CD4-positive, alpha-beta memory T cell (primary cell): Measurements from ENCODE around the gene BABAM2. TPM values are rescaled to one million over a fixed set of nuclear protein-coding genes. Genes with fewer than 3 reads are reported as not detected.

ENCODE experiments used
- CTCF ChIA-PET: fragments of 350-600 bp; sonication (Branson Sonifier 250); formaldehyde crosslinking; loops from one replicate; lab custom pipeline; 2021; ENCODE audit warnings: inconsistent platforms; ENCODE audit not compliant: partially characterized antibody; lab: Charles Lee
- POLR2A ChIA-PET: fragments of 350-600 bp; sonication (Branson Sonifier 250); formaldehyde crosslinking; loops from one replicate; lab custom pipeline; 2021; ENCODE audit not compliant: partially characterized antibody; lab: Charles Lee
- DNase-seq, 5 donors: peaks; one replicate each; pipeline versions ENCODE4 v3.0.0 to v3.0.0-alpha.2; 2020 to 2022; ENCODE audit warnings: mixed read lengths in 1 of 5
- H3K27ac ChIP-seq: one replicate; pipeline ENCODE4 v1.7.0; 2013; ENCODE audit warnings: low read depth, low read length
- H3K27me3 ChIP-seq: 2 replicates; pipeline ENCODE4 v1.7.0; 2013; ENCODE audit warnings: mild to moderate bottlenecking, low read length, moderate library complexity; ENCODE audit not compliant: insufficient read depth
- H3K36me3 ChIP-seq: 2 replicates; pipeline ENCODE4 v1.7.0; 2013; ENCODE audit warnings: mild to moderate bottlenecking, low read length, moderate library complexity; ENCODE audit not compliant: insufficient read depth
- H3K4me1 ChIP-seq: 2 replicates; pipeline ENCODE4 v1.7.0; 2013; ENCODE audit warnings: mild to moderate bottlenecking, low read length, moderate library complexity; ENCODE audit not compliant: insufficient read depth
- H3K4me3 ChIP-seq, 2 donors: one replicate each; pipeline ENCODE4 v1.7.0; 2013; ENCODE audit warnings: low read length in 2 of 2, mild to moderate bottlenecking in 1 of 2
- H3K9me3 ChIP-seq, 2 donors: one replicate each; pipeline ENCODE4 v1.7.0; 2013; ENCODE audit warnings: low read length in 2 of 2, control low read depth in 1 of 2; ENCODE audit not compliant: control insufficient read depth in 1 of 2
- H3K27ac Mint-ChIP-seq, 7 donors: one replicate each; pipeline ENCODE4 v1.8.0; 2020 to 2021; ENCODE audit warnings: mixed read lengths in 7 of 7, mild to moderate bottlenecking in 6 of 7, inconsistent platforms in 3 of 7, moderate library complexity in 3 of 7
- H3K27me3 Mint-ChIP-seq, 2 donors: one replicate each; pipeline ENCODE4 v1.8.0; 2020 to 2021; ENCODE audit warnings: mixed read lengths in 2 of 2
- H3K36me3 Mint-ChIP-seq, 2 donors: one replicate each; pipeline ENCODE4 v1.8.0; 2020 to 2021; ENCODE audit warnings: mixed read lengths in 2 of 2, inconsistent platforms in 1 of 2, mild to moderate bottlenecking in 1 of 2
- H3K4me1 Mint-ChIP-seq, 4 donors: one replicate each; pipeline ENCODE4 v1.8.0; 2020 to 2021; ENCODE audit warnings: mixed read lengths in 4 of 4, mild to moderate bottlenecking in 1 of 4
- H3K4me3 Mint-ChIP-seq, 8 donors: one replicate each; pipeline ENCODE4 v1.8.0; 2020 to 2021; ENCODE audit warnings: mixed read lengths in 8 of 8, mild to moderate bottlenecking in 7 of 8, moderate library complexity in 6 of 8, inconsistent platforms in 3 of 8
- H3K9me3 Mint-ChIP-seq, 8 donors: one replicate each; pipeline ENCODE4 v1.8.0; 2020 to 2021; ENCODE audit warnings: mixed read lengths in 8 of 8, mild to moderate bottlenecking in 5 of 8, inconsistent platforms in 3 of 8, moderate library complexity in 1 of 8
- intact Hi-C: fragments of 100-400 bp; cut with micrococcal nuclease; formaldehyde crosslinking; loops from one replicate; pipeline ENCODE4 v1.15.1; 2023
- polyA plus RNA-seq, 2 donors: library from polyadenylated mRNA; unstranded; fragments of 300-500 nt; fragmentation: Illumina TruSeq; gene quantifications; one replicate each; pipeline ENCODE4 v1.2.3, GENCODE V29; 2021
- total RNA-seq, 2 experiments: library from RNA; stranded (reverse); gene quantifications; one replicate each; pipeline ENCODE4 v1.2.3, GENCODE V29; 2021

BABAM2 gene
- total and polyA plus RNA-seq, 4 experiments from 2014 or later, result 37.3 to 60.1 (median 48.2) TPM

- H3K27me3 ChIP-seq, result no peaks in the 10 kb centered on the region
- Mint-ChIP-seq H3K36me3 (peaks cover 3 to 29% of the 10 kb centered on the region in 2 donors), H3K27me3 (no peaks in the 10 kb centered on the region), H3K4me3 (no peak overlapping the region), H3K9me3 (no peaks in the 10 kb centered on the region), H3K4me1 (peaks cover 15 to 39% (median 22%) of the 10 kb centered on the region in 4 donors), H3K27ac (peak overlapping the region in 2 of 7 donors; percentile 12 to 17)
- no peak for DNase-seq
- H3K36me3 ChIP-seq, result no peaks in the 10 kb centered on the region
- H3K4me1 ChIP-seq, result peaks cover 30% of the 10 kb centered on the region
- no peak overlapping the region for H3K4me3 ChIP-seq
- intact Hi-C loops, result no loop called here
- ChIA-PET CTCF (no interaction called here), POLR2A (interaction anchor here (0.5 kb wide), 1 partner anchor 582 kb away, joined by 4 read pairs; no protein-coding TSS in a partner anchor)
- H3K27ac ChIP-seq, result no peak overlapping the region
- H3K9me3 ChIP-seq, result no peaks in the 10 kb centered on the region
Observed at GRCh38 chr2:28274911-28275685, 384.6 kb downstream of the BABAM2 start.

DNA sequence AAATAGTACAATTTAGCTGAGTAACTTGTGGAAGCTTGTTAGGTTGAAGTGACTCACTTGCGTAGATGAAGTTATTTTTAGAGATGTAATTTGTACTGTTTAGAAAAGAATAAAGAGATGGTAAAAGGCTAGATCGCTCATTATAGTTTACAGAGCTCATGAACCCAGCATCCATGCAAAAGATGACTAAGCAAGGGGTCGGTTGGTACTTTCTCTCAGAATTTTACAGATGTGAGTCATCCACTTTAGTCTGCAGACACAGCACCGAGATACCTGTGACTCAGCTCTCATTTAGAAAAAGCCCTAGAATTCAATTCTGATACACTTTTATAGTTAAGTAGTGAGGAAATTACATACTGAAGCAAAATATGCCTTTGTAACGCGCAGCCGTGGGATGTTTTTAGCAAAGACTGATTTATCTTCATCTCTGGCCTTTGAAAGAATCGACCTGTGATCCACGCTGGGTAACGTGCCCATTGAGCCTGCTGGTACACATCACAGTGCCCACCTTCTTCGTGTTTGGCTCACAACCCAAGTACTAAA lies 385.6 kb downstream of the BABAM2 start:
- Histone ChIP-seq H3K27ac (no peak overlapping the region), H3K27me3 (no peaks in the 10 kb centered on the region), H3K36me3 (no peaks in the 10 kb centered on the region), H3K4me1 (peaks cover 26% of the 10 kb centered on the region), H3K9me3 (no peaks in the 10 kb centered on the region), H3K4me3 (no peak overlapping the region)
- Mint-ChIP-seq H3K4me1 (peaks cover 11 to 31% (median 15%) of the 10 kb centered on the region in 4 donors), H3K9me3 (no peaks in the 10 kb centered on the region), H3K4me3 (no peak overlapping the region), H3K27ac (peak overlapping the region in 2 of 7 donors; percentile 25 to 46), H3K27me3 (no peaks in the 10 kb centered on the region), H3K36me3 (peaks cover 3 to 28% of the 10 kb centered on the region in 2 donors)
- DNase-seq, result no peak
- ChIA-PET POLR2A (no interaction called here), CTCF (no interaction called here)
- intact Hi-C loops, result no loop called here

- H3K36me3 Mint-ChIP-seq, result peaks cover 1 to 23% of the 10 kb centered on the region in 2 donors
- Histone ChIP-seq H3K27me3 (no peaks in the 10 kb centered on the region), H3K4me1 (peaks cover 19% of the 10 kb centered on the region), H3K36me3 (no peaks in the 10 kb centered on the region), H3K27ac (no peak overlapping the region), H3K4me3 (no peak overlapping the region), H3K9me3 (no peaks in the 10 kb centered on the region)
- DNase-seq, result no peak
- ChIA-PET POLR2A (no interaction called here), CTCF (no interaction called here)
- intact Hi-C loops, result no loop called here
- H3K4me1 Mint-ChIP-seq, result peaks cover 6 to 25% (median 10%) of the 10 kb centered on the region in 4 donors
- H3K27ac Mint-ChIP-seq, result no peak overlapping the region
- no peaks in the 10 kb centered on the region for H3K9me3 Mint-ChIP-seq
- H3K27me3 Mint-ChIP-seq, result no peaks in the 10 kb centered on the region
- H3K4me3 Mint-ChIP-seq, result no peak overlapping the region
Observed at GRCh38 chr2:28276807-28277206, 386.3 kb downstream of the BABAM2 start.

DNA sequence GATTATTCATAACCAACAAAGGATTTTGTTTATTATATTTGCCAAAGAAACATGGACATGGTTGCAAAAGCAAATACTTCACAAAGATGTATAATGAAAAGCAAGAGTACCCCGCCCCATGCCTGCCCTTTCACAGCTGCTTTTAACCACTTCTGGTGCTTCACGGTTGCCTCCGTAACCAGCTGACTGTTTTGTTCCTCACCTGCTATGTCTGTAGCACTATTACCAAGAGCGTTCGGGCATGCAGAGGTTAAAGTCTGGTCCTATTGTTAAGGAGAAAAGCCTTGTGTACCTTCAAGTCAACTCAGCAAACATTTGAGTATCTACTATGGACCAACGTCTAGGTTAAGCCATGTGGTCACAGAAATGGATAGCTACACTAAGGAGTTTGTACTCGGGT lies 386.9 kb downstream of the BABAM2 start:
- CTCF ChIA-PET, result no interaction called here
- Histone ChIP-seq H3K4me3 (no peak overlapping the region), H3K9me3 (no peaks in the 10 kb centered on the region), H3K4me1 (peaks cover 18% of the 10 kb centered on the region), H3K27ac (no peak overlapping the region), H3K27me3 (no peaks in the 10 kb centered on the region), H3K36me3 (no peaks in the 10 kb centered on the region)
- Mint-ChIP-seq H3K27me3 (no peaks in the 10 kb centered on the region), H3K36me3 (peaks cover 0 to 17% of the 10 kb centered on the region in 2 donors), H3K27ac (no peak overlapping the region), H3K9me3 (no peaks in the 10 kb centered on the region), H3K4me1 (peaks cover 6 to 23% (median 7%) of the 10 kb centered on the region in 4 donors), H3K4me3 (no peak overlapping the region)
- POLR2A ChIA-PET, result no interaction called here
- intact Hi-C loops, result no loop called here
- no peak for DNase-seq

DNA sequence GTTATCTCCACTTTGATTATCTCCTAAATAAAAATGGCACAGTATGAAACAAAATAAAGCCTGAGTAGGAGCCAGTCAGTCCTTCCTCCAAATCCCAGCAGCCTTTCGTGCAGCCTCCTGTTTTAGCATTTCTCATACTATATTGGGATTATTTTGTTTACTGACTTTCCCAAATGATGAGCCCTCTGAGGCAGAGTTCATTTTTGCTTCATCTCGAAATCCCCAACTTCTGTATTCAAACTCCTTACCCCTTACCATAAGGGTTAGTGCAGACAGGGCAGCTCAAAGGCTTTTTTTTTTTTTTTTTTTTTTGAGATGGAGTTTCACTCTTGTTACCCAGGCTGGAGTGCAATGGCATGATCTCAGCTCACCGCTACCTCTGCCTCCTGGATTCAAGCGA lies 388.8 kb downstream of the BABAM2 start:
- no peak overlapping the region for H3K4me3 Mint-ChIP-seq
- H3K4me3 ChIP-seq, result no peak overlapping the region
- ChIA-PET CTCF (interaction anchor here (0.6 kb wide), 1 partner anchor 19 kb away, joined by 3 read pairs; no protein-coding TSS in a partner anchor), POLR2A (interaction anchor here (0.7 kb wide), 1 partner anchor 130 kb away, joined by 3 read pairs; no protein-coding TSS in a partner anchor)
- H3K27me3 ChIP-seq, result no peaks in the 10 kb centered on the region
- peak overlapping the region in 1 of 7 donors; percentile 58 for H3K27ac Mint-ChIP-seq
- intact Hi-C loops, result no loop called here
- no peak overlapping the region for H3K27ac ChIP-seq
- H3K36me3 ChIP-seq, result no peaks in the 10 kb centered on the region
- H3K4me1 ChIP-seq, result peaks cover 12% of the 10 kb centered on the region
- H3K36me3 Mint-ChIP-seq, result peaks cover 0 to 17% of the 10 kb centered on the region in 2 donors
- H3K9me3 ChIP-seq, result no peaks in the 10 kb centered on the region
- no peaks in the 10 kb centered on the region for H3K27me3 Mint-ChIP-seq
- DNase-seq, result no peak
- H3K9me3 Mint-ChIP-seq, result no peaks in the 10 kb centered on the region
- H3K4me1 Mint-ChIP-seq, result peaks cover 0 to 18% (median 4%) of the 10 kb centered on the region in 4 donors

- Mint-ChIP-seq H3K36me3 (peaks cover 0 to 17% of the 10 kb centered on the region in 2 donors), H3K27me3 (no peaks in the 10 kb centered on the region), H3K9me3 (no peaks in the 10 kb centered on the region), H3K27ac (peak overlapping the region in 1 of 7 donors; percentile 27), H3K4me3 (no peak overlapping the region), H3K4me1 (peaks cover 0 to 7% (median 2%) of the 10 kb centered on the region in 4 donors)
- H3K27me3 ChIP-seq, result no peaks in the 10 kb centered on the region
- no peak for DNase-seq
- H3K36me3 ChIP-seq, result no peaks in the 10 kb centered on the region
- intact Hi-C loops, result no loop called here
- CTCF ChIA-PET, result no interaction called here
- H3K4me3 ChIP-seq, result no peak overlapping the region
- H3K4me1 ChIP-seq, result no peaks in the 10 kb centered on the region
- H3K27ac ChIP-seq, result no peak overlapping the region
- POLR2A ChIA-PET, result no interaction called here
- H3K9me3 ChIP-seq, result no peaks in the 10 kb centered on the region
Observed at GRCh38 chr2:28280619-28281018, 390.1 kb downstream of the BABAM2 start.

GRCh38 chr2:28281739-28282138 lies 391.2 kb downstream of the BABAM2 start:
- Histone ChIP-seq H3K9me3 (no peaks in the 10 kb centered on the region), H3K27ac (no peak overlapping the region), H3K36me3 (no peaks in the 10 kb centered on the region), H3K27me3 (no peaks in the 10 kb centered on the region), H3K4me3 (no peak overlapping the region), H3K4me1 (no peaks in the 10 kb centered on the region)
- Mint-ChIP-seq H3K4me1 (peaks cover 0 to 2% (median under 1%) of the 10 kb centered on the region in 4 donors), H3K27ac (peak overlapping the region in 2 of 7 donors; percentile 20 to 49), H3K4me3 (no peak overlapping the region), H3K27me3 (no peaks in the 10 kb centered on the region), H3K9me3 (no peaks in the 10 kb centered on the region), H3K36me3 (peaks cover 0 to 22% of the 10 kb centered on the region in 2 donors)
- ChIA-PET CTCF (no interaction called here), POLR2A (no interaction called here)
- intact Hi-C loops, result no loop called here
- no peak for DNase-seq
